Stomach (tissue), 9 donors: ENCODE measurements around the gene N4BP3. TPM values are rescaled to one million over a fixed set of nuclear protein-coding genes. Genes with fewer than 3 reads are reported as not detected.

ENCODE experiments used
- DNase-seq, 2 donors: peaks; one replicate each; pipeline versions ENCODE4 v3.0.0 to v3.0.0-alpha.2; 2013 to 2019
- H3K27ac ChIP-seq, 5 donors: fragments of 200-600 bp in 4 of 5; sonication (generic) in 4 of 5; one replicate each; pipeline ENCODE4 v1.5.1; 2013 to 2019; ENCODE audit warnings: mild to moderate bottlenecking in 1 of 5, moderate library complexity in 1 of 5
- H3K27me3 ChIP-seq, 3 donors: fragments of 200-600 bp; sonication (generic); one replicate each; pipeline ENCODE4 v1.5.1; 2017 to 2019; ENCODE audit warnings: mixed run types in 1 of 3
- H3K36me3 ChIP-seq, 4 donors: fragments of 200-600 bp; sonication (generic); 1 replicate in 3 of 4; 2 replicates in 1 of 4; pipeline ENCODE4 v1.5.1; 2016 to 2019
- H3K4me1 ChIP-seq, 4 donors: fragments of 200-600 bp; sonication (generic); one replicate each; pipeline ENCODE4 v1.5.1; 2016 to 2019
- H3K4me3 ChIP-seq, 4 donors: fragments of 200-600 bp; sonication (generic) in 3 of 4; one replicate each; pipeline ENCODE4 v1.5.1; 2016 to 2019; ENCODE audit warnings: mild to moderate bottlenecking in 1 of 4
- H3K9me3 ChIP-seq, 4 donors: fragments of 200-600 bp; sonication (generic); one replicate each; pipeline ENCODE4 v1.5.1; 2016 to 2019
- CTCF ChIP-seq, 7 experiments: fragments of 450-650 bp in 4 of 7; fragments of 200-600 bp in 3 of 7; sonication (generic) in 3 of 7; IDR thresholded peaks; one replicate each; pipeline ENCODE4 v1.5.1; 2016 to 2019; ENCODE audit warnings: antibody characterized with exemption in 7 of 7, control low read depth in 2 of 7, mild to moderate bottlenecking in 1 of 7
- EP300 ChIP-seq: sonication (generic); formaldehyde crosslinking; IDR thresholded peaks from one replicate; pipeline ENCODE4 v1.6.1; 2017; ENCODE audit warnings: antibody characterized with exemption
- POLR2A ChIP-seq, 4 donors: fragments of 450-650 bp; IDR thresholded peaks; one replicate each; pipeline ENCODE4 v1.6.1; 2016; ENCODE audit warnings: antibody characterized with exemption in 4 of 4, control low read depth in 2 of 4, mild to moderate bottlenecking in 1 of 4, moderate library complexity in 1 of 4
- POLR2AphosphoS5 ChIP-seq, 3 donors: sonication (generic); formaldehyde crosslinking; IDR thresholded peaks; one replicate each; pipeline ENCODE4 v1.6.1; 2016; ENCODE audit warnings: antibody characterized with exemption in 3 of 3
- WGBS, 5 donors: extraction: QIAGEN DNeasy Blood & Tissue Kit in 3 of 5; methylation state at CpG; one replicate each; pipeline versions ENCODE4 v1.1.5 to v1.1.7; 2013 to 2018; 5-methylcytosine and 5-hydroxymethylcytosine counted together
- intact Hi-C: fragments of 100-400 bp; cut with DNase I; formaldehyde crosslinking; loops from one replicate; pipeline ENCODE4 v1.15.1; 2023; ENCODE audit warnings: low total_unique reads
- polyA plus RNA-seq, 3 donors: library from polyadenylated mRNA; stranded (reverse); fragments of 200-250 nt; gene quantifications; one replicate each; pipeline ENCODE4 v1.2.3, GENCODE V29; 2013
- total RNA-seq, 5 donors: library from RNA; depleted of rRNA; stranded (reverse); fragments of >200 nt; gene quantifications; one replicate each; pipeline versions ENCODE4 v1.1.0 to v1.2.3, GENCODE V29; 2014 to 2016
- donor health status: healthy with polysubstance abuse.
- donor health status: Bipolar disorder and iron deficiency.
- donor health status: healthy.

The N4BP3 gene
- total and polyA plus RNA-seq, 8 donors, result 2.6 to 6.1 (median 3.8) TPM; not detected in 1

GRCh38 chr5:178174456-178174855 lies 61.1 kb downstream of the N4BP3 start:
- Histone ChIP-seq H3K4me1 (no peaks in the 10 kb centered on the region), H3K27ac (no peak overlapping the region), H3K4me3 (no peak overlapping the region), H3K27me3 (peaks cover 0 to 5% (median 0%) of the 10 kb centered on the region in 3 donors), H3K36me3 (no peaks in the 10 kb centered on the region), H3K9me3 (peaks cover 0 to 3% (median 0%) of the 10 kb centered on the region in 4 donors)
- intact Hi-C loops, result no loop called here
- 88 to 92% (median 91%) methylated on average over 3 of the region's 3 CpGs for WGBS, 5 donors
- TF ChIP-seq POLR2AphosphoS5 (IDR thresholded peaks at IDR 0.05) (no peak), CTCF (IDR thresholded peaks at IDR 0.05) (no peak), POLR2A (IDR thresholded peaks at IDR 0.05) (no peak), EP300 (no peak)
- DNase-seq, result no peak

Other genes with a start within 250 kb of the N4BP3 start
- gene PROP1, start 117.3 kb upstream of the N4BP3 start, total RNA-seq, result not detected
- gene PROP1, start 117.3 kb upstream of the N4BP3 start, polyA plus RNA-seq, result not detected
- 10 to 100 TPM; 25.3 to 72.9 (median 50.9) TPM for gene RMND5B, start 17.5 kb downstream of the N4BP3 start, total RNA-seq
- 10 to 100 TPM; 28.2 to 35.5 (median 28.9) TPM for gene RMND5B, start 17.5 kb downstream of the N4BP3 start, polyA plus RNA-seq
- 10 to 100 TPM in 4 of 5 donors, 1 to 10 TPM in 1; 4.0 to 89.3 (median 25.5) TPM for gene NHP2, start 40.4 kb downstream of the N4BP3 start, total RNA-seq
- 100 to 1,000 TPM; 149 to 182 (median 168) TPM for gene NHP2, start 40.4 kb downstream of the N4BP3 start, polyA plus RNA-seq
- gene GMCL2, start 73.8 kb downstream of the N4BP3 start, total RNA-seq, result not detected
- gene GMCL2, start 73.8 kb downstream of the N4BP3 start, polyA plus RNA-seq, result not detected
- gene HNRNPAB, start 91.0 kb downstream of the N4BP3 start, total RNA-seq, result 100 to 1,000 TPM in 2 of 5 donors, 10 to 100 TPM in 3; 25.1 to 327 (median 92.9) TPM
- gene HNRNPAB, start 91.0 kb downstream of the N4BP3 start, polyA plus RNA-seq, result 100 to 1,000 TPM; 115 to 139 (median 117) TPM
- gene PHYKPL, start 119.3 kb downstream of the N4BP3 start, total RNA-seq, result 100 to 1,000 TPM in 2 of 5 donors, 10 to 100 TPM in 3; 32.1 to 262 (median 56.2) TPM
- gene PHYKPL, start 119.3 kb downstream of the N4BP3 start, polyA plus RNA-seq, result 10 to 100 TPM; 22.9 to 38.3 (median 25.9) TPM